Memory B cell (primary cell): ENCODE results near the gene TBX15.

Experiments
- ATAC-seq: fragments of 150-1000 bp; cut with Tn5 transposase; 2 replicates; pipeline ENCODE4 v1.10.0; 2021; ENCODE audit warnings: low read depth, mild to moderate bottlenecking, moderate library complexity
- DNase-seq, 2 donors: peaks; one replicate each; pipeline ENCODE4 v3.0.0; 2022; ENCODE audit warnings: low spot score in 2 of 2
- H3K27ac Mint-ChIP-seq: one replicate; pipeline ENCODE4 v1.8.0; 2022; ENCODE audit warnings: mild to moderate bottlenecking, moderate library complexity, mixed read lengths
- H3K27me3 Mint-ChIP-seq: one replicate; pipeline ENCODE4 v1.8.0; 2022; ENCODE audit warnings: mixed read lengths
- H3K36me3 Mint-ChIP-seq: one replicate; pipeline ENCODE4 v1.8.0; 2022; ENCODE audit warnings: mild to moderate bottlenecking, mixed read lengths
- H3K4me1 Mint-ChIP-seq: one replicate; pipeline ENCODE4 v1.8.0; 2022; ENCODE audit warnings: mixed read lengths
- H3K4me3 Mint-ChIP-seq: one replicate; pipeline ENCODE4 v1.8.0; 2022; ENCODE audit warnings: mild to moderate bottlenecking, moderate library complexity, mixed read lengths
- H3K9me3 Mint-ChIP-seq: one replicate; pipeline ENCODE4 v1.8.0; 2022; ENCODE audit warnings: mixed read lengths

Gene TBX15

GRCh38 chr1:118866330-118866729 is 121.8 kb downstream of the TBX15 start:
- H3K27ac Mint-ChIP-seq, result peak overlapping the region; percentile 8
- no peaks in the 10 kb centered on the region for H3K36me3 Mint-ChIP-seq
- no peaks in the 10 kb centered on the region for H3K9me3 Mint-ChIP-seq
- H3K4me3 Mint-ChIP-seq, result no peak overlapping the region
- ATAC-seq, result no peak
- peaks cover 3% of the 10 kb centered on the region for H3K4me1 Mint-ChIP-seq
- H3K27me3 Mint-ChIP-seq, result peaks cover 6% of the 10 kb centered on the region
- no peak for DNase-seq

DNA sequence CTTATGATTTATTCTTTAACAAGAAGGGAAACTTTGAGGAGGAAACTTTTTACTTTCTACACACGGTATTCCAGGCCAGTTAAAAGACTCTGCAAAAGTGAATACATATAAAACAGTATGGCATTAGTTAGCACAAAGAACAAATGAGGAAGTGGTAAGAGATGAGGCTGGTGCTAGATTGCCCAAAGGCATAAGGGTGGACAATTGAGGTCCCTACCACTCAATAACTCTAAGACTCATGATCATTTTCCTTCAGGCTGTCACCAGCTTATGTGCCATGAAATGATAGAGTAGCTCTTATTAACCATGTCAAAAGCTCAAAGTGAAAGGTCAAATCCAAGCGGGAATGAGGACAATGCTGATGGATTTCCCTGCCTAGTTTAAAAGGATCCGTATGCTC is 124.5 kb downstream of the TBX15 start:
- DNase-seq, result no peak
- no peak for ATAC-seq
- Mint-ChIP-seq H3K9me3 (no peaks in the 10 kb centered on the region), H3K27me3 (no peaks in the 10 kb centered on the region), H3K36me3 (no peaks in the 10 kb centered on the region), H3K4me3 (no peak overlapping the region), H3K4me1 (peaks cover 3% of the 10 kb centered on the region), H3K27ac (no peak overlapping the region)

GRCh38 chr1:118862755-118863154 is 125.4 kb downstream of the TBX15 start:
- ATAC-seq, result no peak
- DNase-seq, result no peak
- Mint-ChIP-seq H3K36me3 (no peaks in the 10 kb centered on the region), H3K27ac (no peak overlapping the region), H3K27me3 (no peaks in the 10 kb centered on the region), H3K9me3 (no peaks in the 10 kb centered on the region), H3K4me3 (no peak overlapping the region), H3K4me1 (peaks cover 3% of the 10 kb centered on the region)

GRCh38 chr1:118861216-118861615 is 126.9 kb downstream of the TBX15 start:
- ATAC-seq (no peak), DNase-seq (no peak)
- Mint-ChIP-seq H3K4me1 (peaks cover 3% of the 10 kb centered on the region), H3K27ac (no peak overlapping the region), H3K9me3 (no peaks in the 10 kb centered on the region), H3K27me3 (no peaks in the 10 kb centered on the region), H3K4me3 (no peak overlapping the region), H3K36me3 (no peaks in the 10 kb centered on the region)

- DNase-seq, result no peak
- H3K4me1 Mint-ChIP-seq, result peaks cover 3% of the 10 kb centered on the region
- H3K36me3 Mint-ChIP-seq, result no peaks in the 10 kb centered on the region
- H3K27ac Mint-ChIP-seq, result no peak overlapping the region
- ATAC-seq, result no peak
- H3K9me3 Mint-ChIP-seq, result no peaks in the 10 kb centered on the region
- H3K4me3 Mint-ChIP-seq, result no peak overlapping the region
- no peaks in the 10 kb centered on the region for H3K27me3 Mint-ChIP-seq
These were observed 128.1 kb downstream of the TBX15 start for GRCh38 chr1:118859999-118860398.

DNA sequence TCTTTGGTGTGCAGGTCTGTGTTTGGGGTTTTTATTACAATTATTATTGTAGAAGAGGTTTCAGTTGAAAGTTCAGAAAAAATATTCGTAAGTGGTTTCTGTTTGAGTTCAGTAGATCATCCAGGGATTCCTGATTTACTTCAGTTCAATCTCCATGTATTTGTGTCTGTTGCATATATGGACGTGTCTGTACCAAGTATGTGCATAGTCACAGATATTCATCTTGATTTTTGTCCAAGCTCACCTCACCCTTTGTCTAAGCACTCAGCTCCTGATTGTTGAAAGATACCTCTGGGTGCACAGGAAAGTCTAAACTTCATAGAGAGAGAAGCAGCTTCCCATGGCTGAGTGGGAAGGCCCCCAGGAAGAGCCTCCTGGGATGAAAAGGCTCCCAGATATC is 141.7 kb downstream of the TBX15 start:
- ATAC-seq (no peak), DNase-seq (no peak)
- Mint-ChIP-seq H3K36me3 (no peaks in the 10 kb centered on the region), H3K9me3 (no peaks in the 10 kb centered on the region), H3K27me3 (peaks cover 3% of the 10 kb centered on the region), H3K4me3 (no peak overlapping the region), H3K4me1 (peaks cover 8% of the 10 kb centered on the region), H3K27ac (no peak overlapping the region)

DNA sequence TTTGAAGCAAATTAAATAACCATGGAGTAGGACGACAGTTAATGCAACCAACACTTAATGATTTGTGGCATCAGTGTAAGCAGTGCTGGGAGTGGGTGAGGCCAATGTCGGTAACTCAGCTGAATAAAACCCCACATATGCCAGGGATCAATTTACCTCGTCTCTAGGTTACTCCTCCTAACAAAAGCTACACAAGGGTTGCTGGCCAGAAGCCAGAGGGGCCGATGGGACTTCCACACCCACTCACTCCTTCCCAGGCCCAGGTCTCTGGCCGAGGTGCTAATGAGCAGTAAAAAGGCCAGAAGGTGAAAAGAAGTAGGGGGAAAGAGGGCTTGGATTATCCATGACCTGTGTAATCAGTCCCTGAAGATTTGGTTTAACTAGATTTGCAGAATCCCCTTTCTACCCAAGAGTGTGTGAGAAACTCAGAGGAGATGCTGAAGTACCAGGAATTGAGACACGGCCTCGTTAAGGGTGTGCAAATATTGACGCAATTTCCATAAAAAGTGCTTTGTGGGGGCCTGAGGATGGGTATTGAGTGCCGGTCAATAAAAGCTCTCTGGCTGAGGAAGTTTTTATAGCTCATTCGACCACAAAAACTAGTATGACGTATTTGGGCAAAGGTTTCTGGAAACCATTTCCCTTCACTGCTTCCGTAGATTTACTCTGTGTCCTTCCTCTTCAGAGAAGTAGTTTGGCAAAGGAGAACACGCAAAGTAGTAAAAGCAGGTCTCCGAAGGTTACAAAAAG is 145.5 kb downstream of the TBX15 start:
- Mint-ChIP-seq H3K4me1 (peaks cover 11% of the 10 kb centered on the region), H3K36me3 (no peaks in the 10 kb centered on the region), H3K4me3 (no peak overlapping the region), H3K27ac (peak overlapping the region; percentile 40), H3K27me3 (peaks cover 1% of the 10 kb centered on the region), H3K9me3 (no peaks in the 10 kb centered on the region)
- ATAC-seq (no peak), DNase-seq (no peak)

GRCh38 chr1:118841521-118841920 is 146.6 kb downstream of the TBX15 start:
- no peak for DNase-seq
- ATAC-seq, result no peak
- Mint-ChIP-seq H3K36me3 (no peaks in the 10 kb centered on the region), H3K27me3 (peaks cover 1% of the 10 kb centered on the region), H3K27ac (no peak overlapping the region), H3K4me1 (peaks cover 11% of the 10 kb centered on the region), H3K9me3 (no peaks in the 10 kb centered on the region), H3K4me3 (no peak overlapping the region)
